ENCODE measurements around the gene TMPRSS11F. TPM values are rescaled to one million over a fixed set of nuclear protein-coding genes. Genes with fewer than 3 reads are reported as not detected.
A peak's percentile ranks its signal among the peaks of the same experiment; 100 is the strongest.

TMPRSS11F gene
- total RNA-seq, 1 experiment from 2014 or later = not detected

DNA sequence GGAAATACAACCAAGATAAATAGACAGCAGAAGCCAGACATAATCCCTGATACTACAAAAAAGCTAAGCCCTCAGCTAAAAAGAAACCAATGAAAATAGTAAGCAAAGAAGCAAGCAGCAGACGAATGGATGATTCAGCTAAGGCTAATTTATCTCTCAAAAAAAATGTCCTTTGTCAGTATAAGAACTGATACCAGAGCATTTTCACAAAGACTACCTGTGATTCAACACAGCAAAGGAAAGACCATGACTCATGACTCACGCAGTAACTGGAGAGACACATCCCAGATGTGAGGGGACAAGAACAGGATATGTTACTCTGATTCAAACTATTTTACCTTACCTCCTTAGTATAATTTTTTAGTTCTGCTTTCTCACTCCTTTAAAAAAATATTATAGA, 22.7 kb upstream of the TMPRSS11F start:
- TF ChIP-seq, protein P1, sequence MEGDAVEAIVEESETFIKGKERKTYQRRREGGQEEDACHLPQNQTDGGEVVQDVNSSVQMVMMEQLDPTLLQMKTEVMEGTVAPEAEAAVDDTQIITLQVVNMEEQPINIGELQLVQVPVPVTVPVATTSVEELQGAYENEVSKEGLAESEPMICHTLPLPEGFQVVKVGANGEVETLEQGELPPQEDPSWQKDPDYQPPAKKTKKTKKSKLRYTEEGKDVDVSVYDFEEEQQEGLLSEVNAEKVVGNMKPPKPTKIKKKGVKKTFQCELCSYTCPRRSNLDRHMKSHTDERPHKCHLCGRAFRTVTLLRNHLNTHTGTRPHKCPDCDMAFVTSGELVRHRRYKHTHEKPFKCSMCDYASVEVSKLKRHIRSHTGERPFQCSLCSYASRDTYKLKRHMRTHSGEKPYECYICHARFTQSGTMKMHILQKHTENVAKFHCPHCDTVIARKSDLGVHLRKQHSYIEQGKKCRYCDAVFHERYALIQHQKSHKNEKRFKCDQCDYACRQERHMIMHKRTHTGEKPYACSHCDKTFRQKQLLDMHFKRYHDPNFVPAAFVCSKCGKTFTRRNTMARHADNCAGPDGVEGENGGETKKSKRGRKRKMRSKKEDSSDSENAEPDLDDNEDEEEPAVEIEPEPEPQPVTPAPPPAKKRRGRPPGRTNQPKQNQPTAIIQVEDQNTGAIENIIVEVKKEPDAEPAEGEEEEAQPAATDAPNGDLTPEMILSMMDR (conservative IDR thresholded peaks at IDR 0.05) = no peak
- Histone ChIP-seq H3K4me1 (ENCODE audit: insufficient read depth, low read length) (no peaks in the 10 kb centered on the region), H4K5ac (ENCODE audit: insufficient read length, low read depth, low read length) (no peak overlapping the region), H3K18ac (ENCODE audit: insufficient read length, low read depth, low read length) (no peak overlapping the region), H3K79me1 (ENCODE audit: insufficient read depth, low read depth, low read length, poor library complexity, severe bottlenecking) (no peaks in the 10 kb centered on the region), H3T11ph (ENCODE audit: low read length) (no peak overlapping the region), H2BK120ac (ENCODE audit: low read depth, low read length, poor library complexity, severe bottlenecking) (no peak overlapping the region), H3K9ac (ENCODE audit: extremely low read depth, insufficient read length, low read length) (no peak overlapping the region), H3K4ac (ENCODE audit: low read depth, low read length) (no peak overlapping the region), H2BK5ac (ENCODE audit: insufficient read length, low read length) (no peak overlapping the region), H3K79me2 (ENCODE audit: insufficient read depth, low read length) (no peaks in the 10 kb centered on the region), H3K4me2 (ENCODE audit: insufficient read depth, insufficient read length, low read length) (no peak overlapping the region), H2BK12ac (ENCODE audit: insufficient read length, low read depth, low read length) (no peak overlapping the region), H2BK15ac (ENCODE audit: low read depth, low read length) (no peak overlapping the region), H3K23ac (ENCODE audit: insufficient read length, low read depth, low read length) (no peak overlapping the region), H4K8ac (replicated peaks; ENCODE audit: insufficient read length, low read depth, low read length) (no peak overlapping the region), H2BK20ac (ENCODE audit: low read depth, low read length, poor library complexity, severe bottlenecking) (no peak overlapping the region), H3K27ac (ENCODE audit: insufficient read length, low read depth, low read length) (no peak overlapping the region), H3K23me2 (ENCODE audit: insufficient read length, low read depth, low read length, poor library complexity, severe bottlenecking) (no peaks in the 10 kb centered on the region), H3K27me3 (ENCODE audit: insufficient read depth, low read length) (no peaks in the 10 kb centered on the region), H4K91ac (ENCODE audit: insufficient read length, low read depth, low read length) (no peak overlapping the region), H2AK5ac (ENCODE audit: insufficient read length, low read length) (no peak overlapping the region), H3K56ac (ENCODE audit: insufficient read length, low read depth, low read length) (no peak overlapping the region), H2AFZ (ENCODE audit: low read length) (no peak overlapping the region), H3K9me3 (ENCODE audit: control insufficient read depth, low read depth, low read length) (no peaks in the 10 kb centered on the region), H4K20me1 (ENCODE audit: control insufficient read depth, insufficient read depth, insufficient read length) (no peaks in the 10 kb centered on the region), H3K14ac (ENCODE audit: insufficient read depth, low read length) (no peak overlapping the region)
- Mint-ChIP-seq H3K27ac (0 out of 7 replicates have a peak overlapping the region, but pooled peaks of 1 of the 3 experiments have one; percentile 22), H3K4me1 (no peaks in the 10 kb centered on the region; a peak in 2 of 4 replicates), H3K4me3 (no peak overlapping the region), H3K9me3 (peaks cover 5 to 8% of the 10 kb centered on the region in 2 experiments; a peak in 3 of 5 replicates), H3K36me3 (ENCODE audit: insufficient read depth in 1 of 3, low read depth in 3 of 3) (peaks cover 0 to 3% (median 0%) of the 10 kb centered on the region in 3 experiments; a peak in 1 of 7 replicates), H3K27me3 (ENCODE audit: low read depth) (no peaks in the 10 kb centered on the region)
- WGBS (ENCODE audit: extremely low coverage, insufficient read length, low lambda C conversion rate) = no CpG with 5 or more reads among the region's 2 CpGs
- no peak for DNase-seq
